Activated CD8-positive, alpha-beta memory T cell treated with anti-CD3 and anti-CD28 coated beads for 36 hours (primary cell): ENCODE measurements around the gene CEP85. TPM values are rescaled to one million over a fixed set of nuclear protein-coding genes. Genes with fewer than 3 reads are reported as not detected.
"Not testable (repeated sequence)": the region's sequence is repeated elsewhere in the genome, so short reads cannot be mapped to it uniquely, and the experiment has no call there.

ENCODE experiments used
- CTCF ChIA-PET: fragments of 350-600 bp; sonication (Branson Sonifier 250); formaldehyde crosslinking; loops from one replicate; lab custom pipeline; 2021; ENCODE audit warnings: antibody characterized with exemption; lab: Charles Lee
- POLR2A ChIA-PET: fragments of 350-600 bp; sonication (Branson Sonifier 250); formaldehyde crosslinking; loops from one replicate; lab custom pipeline; 2021; ENCODE audit warnings: antibody characterized with exemption; lab: Charles Lee
- total RNA-seq, 2 experiments: library from RNA; stranded (reverse); gene quantifications; one replicate each; pipeline ENCODE4 v1.2.3, GENCODE V29; 2021

The CEP85 gene
- total RNA-seq, 2 experiments from 2014 or later: 32.5 to 33.6 TPM

DNA sequence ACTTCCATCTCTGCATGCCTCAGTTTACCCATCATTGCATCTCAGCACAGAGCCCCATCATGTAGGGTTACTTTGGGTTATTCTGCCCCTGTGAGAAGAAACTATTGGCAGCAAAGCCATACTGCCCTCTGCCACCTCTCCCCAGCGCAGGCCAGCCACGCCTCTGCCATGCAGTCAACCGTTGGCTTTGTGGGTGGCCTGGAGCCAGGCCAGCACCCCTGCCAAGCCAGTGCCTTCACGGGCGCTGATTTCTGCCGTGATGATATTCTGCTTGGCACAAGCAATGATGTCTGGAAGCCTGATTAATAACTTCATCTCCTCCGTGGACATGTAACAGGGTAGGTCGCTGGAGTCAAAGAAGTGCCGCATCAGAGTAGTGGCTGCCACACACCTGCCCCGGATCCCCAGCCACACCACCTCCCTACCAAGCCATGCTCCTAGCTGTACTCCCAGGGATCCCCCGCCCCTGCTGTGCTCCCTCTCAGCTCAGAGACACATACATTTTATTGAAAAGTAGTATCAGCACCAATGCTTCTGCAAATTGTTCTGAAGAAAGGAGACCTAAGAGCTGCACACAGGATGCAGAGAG, 15.0 kb upstream of the CEP85 start:
- CTCF ChIA-PET: no interaction called here
- POLR2A ChIA-PET: no interaction called here

DNA sequence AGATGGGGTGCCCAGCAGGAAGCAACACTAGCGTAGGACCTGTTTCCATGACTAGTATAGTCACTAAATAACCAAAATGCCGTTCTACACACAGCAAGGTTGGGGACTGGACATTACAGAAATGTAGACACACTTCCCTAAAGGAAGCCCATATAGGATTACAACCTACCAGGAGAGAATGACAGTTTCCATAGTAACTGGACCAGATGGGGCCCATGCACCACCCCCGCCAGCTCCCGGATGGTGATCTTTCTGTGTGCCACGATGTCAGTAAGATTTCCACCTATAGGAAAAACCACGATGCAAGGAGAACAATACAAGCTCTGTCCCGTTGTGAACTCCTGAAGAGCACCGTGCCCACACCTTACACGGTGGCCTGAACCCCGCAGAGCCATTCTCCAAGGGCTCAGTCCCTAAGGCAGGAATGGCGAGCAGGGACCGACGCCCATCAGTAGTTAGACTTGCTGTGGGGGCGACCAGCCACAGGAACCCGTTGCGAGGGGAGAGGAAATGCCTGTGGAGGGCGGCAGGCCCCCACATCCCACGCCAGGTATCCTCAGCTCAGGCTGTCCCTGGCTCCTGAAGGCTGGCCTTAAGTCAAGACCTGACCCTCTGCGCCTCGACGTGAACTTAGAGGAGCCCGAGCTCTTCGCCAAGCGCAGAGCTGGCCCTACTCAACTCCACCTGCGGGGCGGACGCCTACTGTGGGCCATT, 13.6 kb upstream of the CEP85 start:
- CTCF ChIA-PET: interaction anchor here (0.9 kb wide), 1 partner anchor 101 kb away, joined by 3 read pairs; no protein-coding TSS in a partner anchor
- POLR2A ChIA-PET: no interaction called here

DNA sequence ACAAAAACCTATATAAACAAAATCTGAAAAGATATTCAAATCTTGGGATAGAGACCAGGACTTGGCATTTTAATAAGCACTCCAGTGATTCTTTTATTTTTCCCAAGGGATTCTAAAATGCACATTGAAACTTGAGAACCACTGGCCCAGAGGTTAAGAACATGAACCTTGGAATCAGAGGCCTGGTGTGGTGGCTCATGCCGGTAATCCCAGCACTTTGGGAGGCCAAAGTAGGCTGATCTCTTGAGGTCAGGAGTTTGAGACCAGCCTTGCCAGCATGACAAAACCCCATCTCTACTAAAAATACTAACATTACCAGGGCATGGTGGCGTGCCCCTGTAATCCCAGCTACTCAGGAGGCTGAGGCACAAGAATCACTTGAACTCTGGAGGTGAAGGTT, 12.9 kb upstream of the CEP85 start:
- CTCF ChIA-PET: interaction anchor here (0.9 kb wide), 1 partner anchor 100 kb away, joined by 3 read pairs; no protein-coding TSS in a partner anchor
- POLR2A ChIA-PET: no interaction called here

DNA sequence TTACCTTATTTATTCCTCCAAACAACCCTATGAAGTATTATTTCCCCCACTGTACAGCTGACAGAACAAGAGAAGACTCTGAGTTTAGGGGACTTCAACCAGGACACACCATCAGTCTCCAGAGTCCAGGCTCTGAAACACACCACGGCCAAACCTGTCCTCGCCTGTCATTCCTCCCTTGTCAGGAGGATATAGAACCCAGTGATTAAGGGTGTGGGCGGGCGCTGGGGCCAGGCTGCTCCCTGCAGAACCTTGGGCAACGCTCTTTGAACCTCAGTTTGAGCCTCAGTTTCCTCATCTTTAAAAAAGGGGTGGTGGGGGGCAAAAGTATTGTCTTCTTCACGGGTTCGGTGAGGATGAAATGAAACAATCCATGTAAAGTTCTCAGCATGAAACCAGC, 9.4 kb upstream of the CEP85 start:
- ChIA-PET POLR2A (no interaction called here), CTCF (no interaction called here)

DNA sequence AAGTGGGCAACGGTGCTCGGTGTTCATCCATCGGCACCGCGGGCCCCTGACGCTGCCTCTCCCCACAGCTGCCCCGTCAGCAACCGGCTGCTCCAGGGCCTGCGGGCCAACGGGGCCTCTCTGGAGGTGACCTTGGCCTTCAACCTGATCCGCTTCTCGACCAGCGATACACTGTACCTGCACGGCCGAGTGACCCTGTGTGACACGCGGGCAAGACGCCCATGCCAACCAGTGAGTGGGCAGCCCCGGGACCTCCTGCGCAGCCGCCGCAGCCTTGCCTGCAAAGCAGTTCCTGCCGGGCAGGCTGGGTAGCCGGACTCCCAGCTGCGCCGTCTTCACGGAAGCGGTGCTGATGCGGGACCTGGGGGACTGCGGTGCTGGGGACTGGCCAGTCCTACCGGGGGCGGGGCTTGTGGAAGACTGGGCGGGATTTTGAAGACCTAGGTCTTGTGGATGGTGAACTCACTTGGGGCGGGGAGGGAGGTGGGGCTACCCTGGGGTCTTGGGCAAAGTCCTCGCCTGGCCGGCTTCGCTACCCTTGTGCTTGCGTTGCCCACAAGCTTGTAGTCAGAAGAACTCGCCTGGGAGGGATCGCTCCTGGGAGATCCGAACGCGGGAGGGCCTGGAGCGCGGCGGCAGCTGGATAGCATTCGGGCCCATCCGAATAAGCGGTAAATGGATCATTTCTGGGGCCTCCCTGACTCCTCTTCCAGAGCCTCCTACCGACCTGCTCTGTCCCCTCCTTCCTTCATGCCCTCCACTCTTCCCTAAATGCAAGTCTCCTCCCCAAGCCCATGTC, 8.8 kb upstream of the CEP85 start:
- ChIA-PET CTCF (interaction anchor here (0.6 kb wide), 1 partner anchor 8 kb away, joined by 3 read pairs; the partner anchor contains the start of gene CEP85), POLR2A (no interaction called here)

DNA sequence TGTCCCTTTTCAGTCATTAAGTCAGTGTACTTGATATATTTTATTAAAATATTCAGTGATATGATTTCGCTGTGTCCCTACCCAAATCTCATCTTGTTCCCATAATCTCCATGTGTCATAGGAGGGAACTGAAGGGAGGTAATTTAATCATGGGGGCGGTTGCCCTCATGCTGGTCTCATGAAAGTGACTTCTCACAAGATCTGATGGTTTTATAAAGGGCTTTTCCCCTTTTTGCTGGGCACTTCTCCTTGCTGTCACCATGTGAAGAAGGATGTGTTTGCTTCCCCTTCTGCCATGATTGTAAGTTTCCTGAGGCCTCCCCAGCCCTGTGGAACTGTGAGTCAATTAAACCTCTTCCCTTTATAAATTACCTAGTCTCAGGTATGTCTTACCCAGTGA, 3.3 kb upstream of the CEP85 start:
- POLR2A ChIA-PET: not testable (repeated sequence)
- CTCF ChIA-PET: interaction anchor here (1.1 to 2.2 kb wide), 2 partner anchors 61 to 134 kb away, joined by 3 to 9 read pairs; partner anchors contain the start of gene ZNF593

DNA sequence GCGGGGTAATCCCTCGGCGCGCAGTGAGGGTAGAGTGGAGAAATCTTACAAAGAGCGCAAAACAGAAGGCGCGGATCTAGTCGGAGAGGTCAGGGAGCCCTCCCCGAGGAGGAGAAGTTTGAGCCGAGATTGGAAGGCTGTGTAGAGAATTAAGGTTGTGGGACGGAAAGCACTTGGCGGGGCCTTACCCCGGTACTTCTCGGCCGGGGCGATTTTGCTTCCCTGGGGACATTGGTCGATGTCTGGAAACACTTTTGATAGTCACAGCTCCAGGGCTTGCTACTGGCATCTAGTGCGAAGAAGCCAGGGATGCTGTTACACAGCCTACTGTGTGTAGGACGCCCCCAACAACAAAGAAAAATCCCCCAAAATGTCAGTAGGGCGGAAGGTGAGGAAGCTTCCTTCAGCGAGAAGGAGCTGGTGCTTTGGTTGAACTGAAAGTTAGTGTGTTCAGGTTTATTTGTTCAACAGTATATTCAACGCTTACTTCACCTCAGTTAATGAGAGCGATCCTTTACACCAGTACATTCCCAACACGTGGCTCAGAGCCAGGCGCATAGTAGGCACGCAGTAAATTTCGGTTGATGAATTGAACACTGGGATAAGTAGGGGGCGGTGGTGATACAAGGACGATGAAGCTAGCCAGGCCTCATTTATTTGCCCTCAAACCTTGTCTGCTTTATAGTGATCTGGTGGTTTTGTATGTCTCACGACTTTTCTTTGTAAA, 807 bp downstream of the CEP85 start:
- POLR2A ChIA-PET: interaction anchor here (0.6 to 1.4 kb wide), 6 partner anchors 21 to 197 kb away, joined by 3 to 10 read pairs (median 3); partner anchors contain the start of genes CD52, DHDDS and ZNF593
- CTCF ChIA-PET: interaction anchor here (0.7 to 3.8 kb wide), 33 partner anchors 11 to 1006 kb away, joined by 3 to 30 read pairs (median 4); partner anchors contain the start of genes C1orf232, CD52, DHDDS and STMN1

DNA sequence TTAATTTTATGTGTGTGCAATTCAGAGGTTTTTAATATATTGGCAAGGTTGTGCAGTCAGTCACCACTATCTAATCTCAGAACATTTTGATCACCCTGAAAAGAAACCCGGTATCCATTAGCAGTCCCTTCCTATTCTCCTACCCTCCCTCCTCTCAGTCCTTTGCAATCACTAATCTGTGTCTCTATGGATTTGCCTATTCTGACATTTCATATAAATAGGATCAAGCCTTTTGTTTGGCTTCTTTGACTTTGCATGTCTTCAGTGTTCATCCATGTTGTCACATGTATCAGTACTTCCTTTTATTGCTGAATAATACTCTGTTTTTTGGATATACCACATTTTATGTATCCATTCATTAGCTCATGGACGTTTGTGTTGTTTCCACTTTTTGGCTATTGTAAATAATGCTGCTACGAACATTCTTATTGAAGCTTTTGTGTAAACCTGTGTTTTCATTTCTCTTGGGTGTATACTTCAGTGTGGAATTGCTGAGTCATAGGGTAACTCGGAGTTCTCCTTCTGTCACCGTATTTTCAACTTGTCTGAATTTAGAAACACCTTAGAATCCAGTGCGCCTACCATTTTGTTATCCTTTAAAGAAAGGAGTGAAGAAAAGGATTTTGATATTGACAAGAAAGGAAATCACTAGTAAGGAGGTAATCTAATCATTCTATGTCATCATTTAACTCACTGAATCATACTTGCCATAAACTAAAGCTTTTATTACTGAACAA, 3.4 kb downstream of the CEP85 start:
- CTCF ChIA-PET: interaction anchor here (1.5 kb wide), 1 partner anchor 68 kb away, joined by 4 read pairs; the partner anchor contains the start of gene ZNF593
- POLR2A ChIA-PET: no interaction called here

DNA sequence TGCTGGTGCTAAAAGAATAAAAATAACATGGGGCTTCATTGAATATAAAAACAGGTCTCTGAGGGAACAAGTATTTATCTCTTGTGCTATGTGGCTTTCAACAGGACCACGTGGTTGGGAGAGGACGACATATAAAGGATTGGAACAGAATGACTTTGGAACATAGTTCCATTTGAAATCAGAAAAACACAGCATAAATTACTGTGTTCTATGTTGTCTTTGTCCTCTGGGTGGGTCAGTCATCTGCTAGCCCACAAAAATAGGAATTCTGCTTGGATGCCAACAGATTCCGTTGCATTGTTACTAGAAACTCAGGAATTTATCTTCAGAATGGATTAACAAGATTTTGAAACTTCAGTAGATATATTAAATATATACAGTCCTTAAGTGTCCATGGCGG, 5.9 kb downstream of the CEP85 start:
- CTCF ChIA-PET: no interaction called here
- POLR2A ChIA-PET: no interaction called here

DNA sequence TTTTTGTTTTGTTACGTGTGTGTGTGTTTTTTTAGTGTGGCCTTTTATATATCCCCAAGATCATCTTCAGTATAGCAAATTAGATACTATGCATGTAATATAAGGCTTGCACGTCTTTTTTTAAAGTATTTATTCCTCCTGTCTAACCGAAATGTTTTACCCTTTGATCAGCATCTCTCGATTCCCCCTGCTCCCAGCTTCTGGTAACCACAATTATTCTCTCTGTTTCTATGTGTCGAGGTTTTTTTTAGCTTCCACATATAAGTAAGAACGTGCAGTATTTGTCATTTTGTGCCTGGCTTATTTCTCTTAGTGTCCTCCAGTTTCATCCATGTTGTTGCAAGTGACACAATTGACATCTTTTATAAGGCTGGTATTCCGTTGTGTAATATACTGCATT, 18.7 kb downstream of the CEP85 start:
- ChIA-PET CTCF (no interaction called here), POLR2A (no interaction called here)

DNA sequence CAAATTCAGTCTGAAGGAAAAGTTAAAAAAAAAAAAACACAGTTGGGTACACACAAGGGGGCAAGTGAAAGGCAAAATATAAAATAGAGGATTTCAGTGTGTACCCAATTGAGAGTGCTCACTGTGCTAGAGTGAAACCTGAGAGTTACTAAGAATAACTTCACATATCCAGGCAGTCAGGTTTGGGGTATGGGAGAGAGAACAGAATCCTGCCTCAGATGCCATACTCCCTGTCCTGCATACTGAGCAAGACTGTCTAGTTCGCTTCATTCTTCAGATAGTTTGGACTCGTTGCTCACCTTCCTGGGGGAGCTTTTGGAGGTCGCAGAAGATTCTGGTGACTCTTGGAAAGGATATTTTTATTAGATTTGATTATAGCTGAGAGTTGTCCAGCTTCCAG, 20.4 kb downstream of the CEP85 start:
- POLR2A ChIA-PET: no interaction called here
- CTCF ChIA-PET: no interaction called here

DNA sequence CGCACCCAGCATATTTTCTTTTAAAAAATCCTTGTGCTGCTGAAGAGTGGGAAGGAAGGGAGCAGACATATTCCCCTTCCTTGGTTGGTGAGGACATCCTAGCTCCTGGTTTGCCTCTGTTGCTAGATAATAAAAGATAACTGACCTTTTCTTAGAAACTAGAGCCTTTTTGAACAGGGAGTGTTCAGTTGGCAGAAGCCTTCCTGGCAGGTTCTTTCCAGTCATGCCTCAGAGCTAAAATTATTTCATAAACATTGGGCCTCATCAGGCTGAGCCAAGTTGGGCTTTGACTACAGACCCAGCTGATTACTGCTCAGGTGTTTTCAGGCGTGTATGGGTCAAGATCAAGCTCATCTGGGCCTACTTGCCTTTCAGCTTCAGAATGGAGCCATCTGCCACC, 23.2 kb downstream of the CEP85 start:
- CTCF ChIA-PET: interaction anchor here (0.7 kb wide), 1 partner anchor 332 kb away, joined by 4 read pairs; no protein-coding TSS in a partner anchor
- POLR2A ChIA-PET: no interaction called here

DNA sequence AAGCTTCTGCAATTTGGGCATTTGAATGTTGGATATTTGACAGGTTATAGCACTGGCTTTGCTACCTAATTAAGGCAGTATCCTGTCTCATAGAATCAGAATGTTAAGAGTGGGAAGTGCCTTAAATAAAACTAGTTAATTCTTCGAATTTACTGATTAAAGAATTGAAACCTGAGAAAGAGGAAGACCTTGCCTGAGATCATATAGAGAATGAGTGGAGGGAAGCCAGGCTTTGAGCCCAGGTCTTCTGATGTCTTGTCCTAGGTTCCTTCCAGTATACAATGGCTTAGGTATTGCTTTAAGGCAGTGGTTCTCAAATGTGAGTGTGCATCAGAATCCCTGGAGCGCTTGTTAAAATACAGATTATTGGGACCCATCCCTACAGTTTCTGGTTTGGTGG, 25.0 kb downstream of the CEP85 start:
- ChIA-PET CTCF (interaction anchor here (0.7 to 1.2 kb wide), 3 partner anchors 24 to 154 kb away, joined by 3 read pairs; partner anchors contain the start of gene CEP85), POLR2A (no interaction called here)

DNA sequence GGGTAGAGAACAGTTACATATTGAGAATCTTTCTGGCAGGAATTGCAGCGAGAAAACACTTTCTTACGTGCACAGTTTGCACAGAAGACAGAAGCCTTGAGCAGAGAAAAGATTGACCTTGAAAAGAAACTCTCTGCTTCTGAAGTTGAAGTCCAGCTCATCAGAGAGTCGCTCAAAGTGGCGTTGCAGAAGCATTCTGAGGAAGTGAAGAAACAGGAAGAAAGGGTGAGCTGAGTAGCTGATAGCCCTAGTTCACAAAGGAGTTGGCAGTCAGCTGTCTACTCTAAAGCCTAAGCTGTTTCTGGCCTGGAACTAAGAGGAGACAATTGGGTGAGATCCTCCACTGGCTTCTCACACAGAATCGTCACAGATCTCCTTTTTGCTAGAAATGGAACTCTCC, 25.6 kb downstream of the CEP85 start:
- CTCF ChIA-PET: interaction anchor here (0.7 kb wide), 1 partner anchor 140 kb away, joined by 3 read pairs; no protein-coding TSS in a partner anchor
- POLR2A ChIA-PET: no interaction called here

DNA sequence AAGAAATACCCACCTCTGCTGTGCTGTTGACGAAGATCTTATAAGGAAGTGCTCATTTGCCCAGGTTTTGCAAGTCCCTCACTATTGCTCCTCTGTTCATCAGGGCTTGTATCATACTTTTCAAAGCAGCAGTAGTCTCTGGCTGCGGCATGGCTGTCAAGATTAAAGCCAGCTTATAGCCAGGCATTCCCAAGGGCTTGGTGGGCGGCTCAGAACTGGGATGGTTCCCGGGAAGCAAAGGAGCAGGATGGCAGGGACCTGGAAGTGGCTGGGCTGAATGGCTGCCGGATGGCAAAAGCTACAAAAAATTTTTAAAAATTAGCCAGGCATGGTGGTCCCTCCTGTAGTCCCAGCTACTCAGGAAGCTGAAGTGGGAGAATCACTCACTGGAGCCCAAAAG, 29.2 kb downstream of the CEP85 start:
- POLR2A ChIA-PET: no interaction called here
- CTCF ChIA-PET: interaction anchor here (0.6 to 1.3 kb wide), 4 partner anchors 12 to 398 kb away, joined by 3 to 4 read pairs (median 3); partner anchors contain the start of gene CEP85

DNA sequence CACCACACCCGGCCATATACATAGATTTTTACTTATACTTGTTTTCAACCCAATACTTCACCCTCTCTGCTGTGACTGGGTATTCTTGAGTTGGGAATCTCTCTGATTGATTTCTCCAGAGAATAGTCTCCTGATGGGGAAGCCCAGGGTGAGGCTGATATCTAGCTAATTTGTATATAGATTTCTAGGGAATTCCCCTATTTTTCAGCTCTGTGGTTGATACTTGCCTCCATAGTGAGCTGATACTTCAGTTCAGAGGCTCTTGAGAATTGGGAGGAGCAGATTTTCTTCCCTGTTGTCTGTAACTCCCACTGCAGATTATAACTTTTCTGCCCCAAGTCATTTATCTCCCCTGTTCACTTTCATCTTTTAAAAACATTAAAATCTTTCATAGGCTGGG, 31.4 kb downstream of the CEP85 start:
- POLR2A ChIA-PET: no interaction called here
- CTCF ChIA-PET: interaction anchor here (2.6 kb wide), 1 partner anchor 10 kb away, joined by 10 read pairs; no protein-coding TSS in a partner anchor

DNA sequence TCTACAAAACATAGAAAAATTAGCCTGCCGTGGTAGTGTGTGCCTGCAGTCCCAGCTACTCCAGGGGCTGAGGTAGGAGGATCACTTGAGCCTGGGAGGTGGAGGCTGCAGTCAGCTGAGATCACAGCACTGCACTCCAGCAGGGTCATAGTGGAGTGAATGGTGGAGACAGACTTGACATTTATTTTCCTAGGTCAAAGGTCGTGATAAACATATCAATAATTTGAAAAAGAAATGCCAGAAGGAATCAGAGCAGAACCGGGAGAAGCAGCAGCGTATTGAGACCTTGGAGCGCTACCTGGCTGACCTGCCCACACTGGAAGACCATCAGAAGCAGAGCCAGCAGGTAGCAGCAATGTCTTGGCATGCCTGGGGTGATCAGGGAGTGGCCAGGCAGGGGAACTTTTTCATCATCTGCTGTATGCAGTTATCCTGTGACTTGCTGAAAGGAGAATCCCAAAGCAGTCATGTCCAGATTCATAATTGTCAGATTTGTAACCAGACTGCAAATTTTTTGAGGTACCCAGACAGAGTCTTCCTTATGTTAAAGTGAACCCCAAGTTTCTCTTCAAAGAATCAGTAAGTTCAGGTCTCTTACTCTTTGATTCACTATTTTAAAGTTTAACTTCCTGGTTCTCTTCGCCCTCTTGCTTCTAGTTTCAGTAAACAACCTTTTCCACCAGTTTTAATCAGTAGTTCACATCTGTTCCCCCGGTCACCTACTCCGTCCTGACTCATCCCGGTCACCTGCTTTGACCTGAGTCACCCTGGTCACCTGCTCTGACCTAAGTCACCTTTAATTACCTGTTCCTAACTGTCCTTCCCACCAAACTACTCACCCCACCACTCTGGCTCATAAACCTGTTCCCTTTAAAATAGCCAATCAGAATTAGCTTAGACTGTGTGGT, 34.5 kb downstream of the CEP85 start:
- CTCF ChIA-PET: interaction anchor here (1.1 kb wide), 1 partner anchor 96 kb away, joined by 3 read pairs; no protein-coding TSS in a partner anchor

More for the DNA sequence above, 34.5 kb downstream of the CEP85 start:
- POLR2A ChIA-PET: interaction anchor here (0.5 kb wide), 1 partner anchor 39 kb away, joined by 5 read pairs; no protein-coding TSS in a partner anchor
